ENCODE results near the gene FOXL1. TPM values are rescaled to one million over a fixed set of nuclear protein-coding genes. Genes with fewer than 3 reads are reported as not detected.

FOXL1 gene
- polyA plus RNA-seq, 2 of the 4 experiments (the other 2 are of a cell fraction), result 0.48 to 0.70 TPM

GRCh38 chr16:86578611-86579267 is 390 bp downstream of the FOXL1 start:
- H3K4me1 ChIP-seq, result peaks cover under 1% of the 10 kb centered on the region; the same call in 2 of the 3 replicates
- no peaks in the 10 kb centered on the region for H3K9me3 ChIP-seq
- H3K4me2 ChIP-seq, result no peak overlapping the region
- POLR2A ChIA-PET, result no interaction called here
- DNase-seq (ENCODE audit: low read depth in 1 of 2, low spot score in 1 of 2), result no peak
- no peak overlapping the region for H3K4me3 ChIP-seq
- 95% methylated on average over 63 of the region's 69 CpGs for WGBS (ENCODE audit: missing lambda C conversion rate)
- FAIRE-seq, result no peak
- ATAC-seq, result no peak
- CTCF ChIA-PET, result no interaction called here
- TF ChIP-seq MYC (IDR thresholded peaks at IDR 0.05; ENCODE audit: borderline replicate concordance, low read length) (no peak), ESRRA (IDR thresholded peaks at IDR 0.05; ENCODE audit: borderline replicate concordance, low read length) (no peak), GATA3 (IDR thresholded peaks at IDR 0.05; ENCODE audit: borderline replicate concordance) (no peak), RNF2 (IDR thresholded peaks at IDR 0.05; ENCODE audit: borderline replicate concordance, low read depth) (no peak), SMC3 (IDR thresholded peaks at IDR 0.05) (no peak), HOXB5 (CRISPR knock-in tag; IDR thresholded peaks at IDR 0.05) (no peak), CBX2 (IDR thresholded peaks at IDR 0.05; ENCODE audit: borderline replicate concordance, low read depth) (no peak), BHLHE40 (IDR thresholded peaks at IDR 0.05; ENCODE audit: low read depth, low read length) (no peak), HDAC2 (IDR thresholded peaks at IDR 0.05) (no peak), MAFK (IDR thresholded peaks at IDR 0.05; ENCODE audit: partially characterized antibody) (no peak), ZFP36 (IDR thresholded peaks at IDR 0.05; ENCODE audit: borderline replicate concordance, partially characterized antibody) (no peak), HES2 (IDR thresholded peaks at IDR 0.05) (no peak)
- TF ChIP-seq, protein P1, sequence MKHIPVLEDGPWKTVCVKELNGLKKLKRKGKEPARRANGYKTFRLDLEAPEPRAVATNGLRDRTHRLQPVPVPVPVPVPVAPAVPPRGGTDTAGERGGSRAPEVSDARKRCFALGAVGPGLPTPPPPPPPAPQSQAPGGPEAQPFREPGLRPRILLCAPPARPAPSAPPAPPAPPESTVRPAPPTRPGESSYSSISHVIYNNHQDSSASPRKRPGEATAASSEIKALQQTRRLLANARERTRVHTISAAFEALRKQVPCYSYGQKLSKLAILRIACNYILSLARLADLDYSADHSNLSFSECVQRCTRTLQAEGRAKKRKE (CRISPR knock-in tag; IDR thresholded peaks at IDR 0.05; ENCODE audit: low read depth), result no peak
- TF ChIP-seq, protein P2, sequence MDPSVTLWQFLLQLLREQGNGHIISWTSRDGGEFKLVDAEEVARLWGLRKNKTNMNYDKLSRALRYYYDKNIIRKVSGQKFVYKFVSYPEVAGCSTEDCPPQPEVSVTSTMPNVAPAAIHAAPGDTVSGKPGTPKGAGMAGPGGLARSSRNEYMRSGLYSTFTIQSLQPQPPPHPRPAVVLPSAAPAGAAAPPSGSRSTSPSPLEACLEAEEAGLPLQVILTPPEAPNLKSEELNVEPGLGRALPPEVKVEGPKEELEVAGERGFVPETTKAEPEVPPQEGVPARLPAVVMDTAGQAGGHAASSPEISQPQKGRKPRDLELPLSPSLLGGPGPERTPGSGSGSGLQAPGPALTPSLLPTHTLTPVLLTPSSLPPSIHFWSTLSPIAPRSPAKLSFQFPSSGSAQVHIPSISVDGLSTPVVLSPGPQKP (IDR thresholded peaks at IDR 0.05; ENCODE audit: low read depth, low read length), result no peak
- no peak overlapping the region for H3K27ac ChIP-seq

DNA sequence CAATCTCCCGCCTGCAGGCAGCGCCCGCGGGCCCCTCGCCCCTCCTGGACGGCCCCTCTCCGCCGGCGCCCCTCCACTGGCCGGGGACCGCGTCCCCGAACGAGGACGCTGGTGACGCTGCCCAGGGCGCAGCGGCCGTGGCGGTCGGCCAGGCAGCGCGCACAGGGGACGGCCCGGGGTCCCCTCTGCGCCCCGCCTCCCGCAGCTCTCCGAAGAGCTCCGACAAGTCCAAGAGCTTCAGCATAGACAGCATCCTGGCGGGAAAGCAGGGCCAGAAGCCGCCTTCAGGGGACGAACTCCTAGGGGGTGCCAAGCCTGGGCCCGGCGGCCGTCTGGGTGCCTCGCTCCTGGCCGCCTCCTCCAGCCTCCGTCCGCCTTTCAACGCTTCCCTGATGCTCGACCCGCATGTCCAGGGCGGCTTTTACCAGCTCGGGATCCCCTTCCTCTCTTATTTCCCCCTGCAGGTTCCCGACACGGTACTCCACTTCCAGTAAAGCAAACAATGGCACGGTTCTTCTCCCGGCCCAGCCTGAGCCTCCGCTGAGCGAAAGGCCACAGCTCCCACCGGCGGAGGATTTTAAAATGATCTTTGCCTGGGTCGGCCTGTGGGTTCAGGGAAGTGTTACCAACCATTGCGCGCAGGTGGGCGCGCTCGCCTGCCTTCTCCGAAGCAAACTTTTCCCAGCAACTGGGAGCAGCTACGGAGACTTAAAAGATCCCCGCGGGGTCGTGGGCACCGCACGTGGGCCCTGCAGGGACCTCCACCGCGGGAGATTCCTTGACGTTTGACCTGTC is 1.1 kb downstream of the FOXL1 start:
- ChIA-PET CTCF (interaction anchor here (1.5 to 1.8 kb wide), 2 partner anchors 15 to 483 kb away, joined by 9 read pairs; no protein-coding TSS in a partner anchor), POLR2A (no interaction called here)
- FAIRE-seq (no peak), DNase-seq (ENCODE audit: low read depth in 1 of 2, low spot score in 1 of 2) (no peak), ATAC-seq (no peak)
- Histone ChIP-seq H3K4me2 (no peak overlapping the region), H3K27ac (no peak overlapping the region), H3K4me1 (peaks cover 8% of the 10 kb centered on the region), H3K9me3 (no peaks in the 10 kb centered on the region), H3K4me3 (no peak overlapping the region)
- 89% methylated on average over 50 of the region's 69 CpGs for WGBS (ENCODE audit: missing lambda C conversion rate)
- TF ChIP-seq CTCF (IDR thresholded peaks at IDR 0.05) (no peak), POLR2AphosphoS2 (conservative IDR thresholded peaks at IDR 0.05; ENCODE audit: low read length) (no peak), ESRRA (IDR thresholded peaks at IDR 0.05; ENCODE audit: borderline replicate concordance, low read length) (no peak), HOXA7 (CRISPR knock-in tag; IDR thresholded peaks at IDR 0.05) (no peak), ZNF302 (CRISPR knock-in tag; IDR thresholded peaks at IDR 0.05) (no peak), EHF (CRISPR knock-in tag; IDR thresholded peaks at IDR 0.05) (no peak), HDAC2 (IDR thresholded peaks at IDR 0.05) (no peak), HES2 (IDR thresholded peaks at IDR 0.05) (no peak), ZFP36 (IDR thresholded peaks at IDR 0.05; ENCODE audit: borderline replicate concordance, partially characterized antibody) (no peak), ZC3H11A (IDR thresholded peaks at IDR 0.05) (no peak), TFCP2L1 (CRISPR knock-in tag; IDR thresholded peaks at IDR 0.05) (no peak), CBX8 (IDR thresholded peaks at IDR 0.05) (no peak)
